ENCODE results near the gene KIAA1549. TPM values are rescaled to one million over a fixed set of nuclear protein-coding genes. Genes with fewer than 3 reads are reported as not detected.

KIAA1549 gene
- total RNA-seq, 2 donors from 2014 or later, result 18.7 to 19.3 TPM

GRCh38 chr7:138916275-138916674 lies 64.9 kb downstream of the KIAA1549 start:
- no peak for DNase-seq
- no peaks in the 10 kb centered on the region for H3K9me3 Mint-ChIP-seq
- H3K4me1 ChIP-seq (ENCODE audit: control insufficient read depth, insufficient read depth, low read length), result no peaks in the 10 kb centered on the region
- 88 to 92% methylated on average over 6 of the region's 6 CpGs for WGBS, 2 experiments (ENCODE audit: insufficient coverage in 1 of 2, insufficient read length in 1 of 2)
- peaks cover 10% of the 10 kb centered on the region for H3K4me1 Mint-ChIP-seq
- peaks cover 31% of the 10 kb centered on the region for H3K36me3 Mint-ChIP-seq (ENCODE audit: low read depth)
- no peak overlapping the region for H3K27ac Mint-ChIP-seq
- no peaks in the 10 kb centered on the region for H3K27me3 ChIP-seq (ENCODE audit: control insufficient read depth, insufficient read depth, low read length, poor library complexity, severe bottlenecking)
- no peak overlapping the region for H3K4me3 ChIP-seq (ENCODE audit: low read length)
- H3K27me3 Mint-ChIP-seq (ENCODE audit: insufficient read depth), result no peaks in the 10 kb centered on the region
- H3K36me3 ChIP-seq (ENCODE audit: control insufficient read depth, insufficient read depth, low read length), result peaks cover 32% of the 10 kb centered on the region
- no peak overlapping the region for H3K4me3 Mint-ChIP-seq
- H3K9ac ChIP-seq (ENCODE audit: extremely low read depth, low read length, poor library complexity, severe bottlenecking), result no peak overlapping the region
- TF ChIP-seq CTCF (conservative IDR thresholded peaks at IDR 0.05), result no peak
- H3K27ac ChIP-seq (ENCODE audit: low read depth, low read length), result no peak overlapping the region
- H3K9me3 ChIP-seq (ENCODE audit: control insufficient read depth, low read length), result no peaks in the 10 kb centered on the region

GRCh38 chr7:138913783-138914182 lies 67.4 kb downstream of the KIAA1549 start:
- peaks cover 4% of the 10 kb centered on the region for H3K4me1 Mint-ChIP-seq
- no peak overlapping the region for H3K27ac Mint-ChIP-seq
- peaks cover 31% of the 10 kb centered on the region for H3K36me3 Mint-ChIP-seq (ENCODE audit: low read depth)
- Histone ChIP-seq H3K4me1 (ENCODE audit: control insufficient read depth, insufficient read depth, low read length) (no peaks in the 10 kb centered on the region), H3K4me3 (ENCODE audit: low read length) (no peak overlapping the region), H3K27me3 (ENCODE audit: control insufficient read depth, insufficient read depth, low read length, poor library complexity, severe bottlenecking) (no peaks in the 10 kb centered on the region), H3K36me3 (ENCODE audit: control insufficient read depth, insufficient read depth, low read length) (peaks cover 33% of the 10 kb centered on the region), H3K9me3 (ENCODE audit: control insufficient read depth, low read length) (no peaks in the 10 kb centered on the region), H3K9ac (ENCODE audit: extremely low read depth, low read length, poor library complexity, severe bottlenecking) (no peak overlapping the region), H3K27ac (ENCODE audit: low read depth, low read length) (no peak overlapping the region)
- no peaks in the 10 kb centered on the region for H3K27me3 Mint-ChIP-seq (ENCODE audit: insufficient read depth)
- no peak for DNase-seq
- no peak overlapping the region for H3K4me3 Mint-ChIP-seq
- WGBS, 2 experiments (ENCODE audit: insufficient coverage in 1 of 2, insufficient read length in 1 of 2), result 89 to 100% methylated on average over 1 to 2 of the region's 2 CpGs
- H3K9me3 Mint-ChIP-seq, result no peaks in the 10 kb centered on the region
- no peak for TF ChIP-seq CTCF (conservative IDR thresholded peaks at IDR 0.05)

- Mint-ChIP-seq H3K4me3 (no peak overlapping the region), H3K4me1 (peaks cover 8% of the 10 kb centered on the region), H3K36me3 (ENCODE audit: low read depth) (peaks cover 12% of the 10 kb centered on the region), H3K9me3 (no peaks in the 10 kb centered on the region), H3K27me3 (ENCODE audit: insufficient read depth) (no peaks in the 10 kb centered on the region), H3K27ac (no peak overlapping the region)
- Histone ChIP-seq H3K27me3 (ENCODE audit: control insufficient read depth, insufficient read depth, low read length, poor library complexity, severe bottlenecking) (no peaks in the 10 kb centered on the region), H3K27ac (ENCODE audit: low read depth, low read length) (no peak overlapping the region), H3K9me3 (ENCODE audit: control insufficient read depth, low read length) (no peaks in the 10 kb centered on the region), H3K4me3 (ENCODE audit: low read length) (no peak overlapping the region), H3K9ac (ENCODE audit: extremely low read depth, low read length, poor library complexity, severe bottlenecking) (no peak overlapping the region), H3K4me1 (ENCODE audit: control insufficient read depth, insufficient read depth, low read length) (no peaks in the 10 kb centered on the region), H3K36me3 (ENCODE audit: control insufficient read depth, insufficient read depth, low read length) (peaks cover 22% of the 10 kb centered on the region)
- no peak for TF ChIP-seq CTCF (conservative IDR thresholded peaks at IDR 0.05)
- DNase-seq, result no peak
- WGBS, 2 experiments (ENCODE audit: insufficient coverage in 1 of 2, insufficient read length in 1 of 2), result 89 to 96% methylated on average over 5 to 6 of the region's 6 CpGs
Observed at GRCh38 chr7:138911007-138911406, 70.2 kb downstream of the KIAA1549 start.

All from endodermal cell (in vitro differentiated cells).